ENCODE results near the gene DIPK1A.

The DIPK1A gene

DNA sequence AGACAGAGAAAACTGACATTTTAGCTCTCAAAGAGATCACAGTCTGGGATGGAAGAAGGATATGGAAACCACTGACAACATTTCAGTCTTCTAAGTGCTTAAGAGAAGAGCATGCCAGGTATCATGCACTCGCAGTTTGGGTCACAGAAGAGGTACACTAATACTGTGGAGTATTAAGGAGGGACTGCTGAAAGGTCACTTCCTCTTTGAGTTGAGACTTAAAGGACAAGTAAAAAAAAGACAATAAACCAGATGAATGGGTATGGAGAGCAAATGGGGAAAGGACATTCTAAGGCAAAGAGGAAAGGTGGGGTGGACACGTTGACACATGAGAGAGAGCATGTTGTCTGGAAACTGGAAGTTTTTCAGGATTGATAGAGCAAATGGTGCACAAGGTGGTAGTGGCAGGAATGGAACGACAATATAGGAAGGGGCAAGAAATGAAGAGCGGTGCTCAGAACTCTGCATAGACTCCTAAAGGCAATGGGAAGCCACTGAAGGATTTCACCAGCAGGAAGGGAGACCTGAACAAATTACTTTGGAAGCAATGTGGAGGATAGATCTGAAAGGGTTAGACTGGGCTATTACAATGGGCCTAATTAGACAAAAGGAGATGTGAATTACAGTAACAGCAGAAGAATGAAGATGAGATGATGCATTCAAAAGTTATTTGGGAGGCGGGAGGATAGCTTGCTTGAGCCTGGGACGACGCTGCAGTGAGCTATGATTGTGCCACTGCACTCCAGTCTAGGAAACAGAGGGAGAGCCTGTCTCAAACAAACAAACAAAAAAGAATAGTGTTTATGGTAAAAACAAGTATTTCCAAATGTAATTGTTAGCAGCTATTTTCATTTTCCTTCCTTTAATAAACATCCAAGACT is 11.1 kb downstream of the DIPK1A start:
- DNase-seq (ENCODE audit: low spot score) = no peak
- TF ChIP-seq, protein P1, sequence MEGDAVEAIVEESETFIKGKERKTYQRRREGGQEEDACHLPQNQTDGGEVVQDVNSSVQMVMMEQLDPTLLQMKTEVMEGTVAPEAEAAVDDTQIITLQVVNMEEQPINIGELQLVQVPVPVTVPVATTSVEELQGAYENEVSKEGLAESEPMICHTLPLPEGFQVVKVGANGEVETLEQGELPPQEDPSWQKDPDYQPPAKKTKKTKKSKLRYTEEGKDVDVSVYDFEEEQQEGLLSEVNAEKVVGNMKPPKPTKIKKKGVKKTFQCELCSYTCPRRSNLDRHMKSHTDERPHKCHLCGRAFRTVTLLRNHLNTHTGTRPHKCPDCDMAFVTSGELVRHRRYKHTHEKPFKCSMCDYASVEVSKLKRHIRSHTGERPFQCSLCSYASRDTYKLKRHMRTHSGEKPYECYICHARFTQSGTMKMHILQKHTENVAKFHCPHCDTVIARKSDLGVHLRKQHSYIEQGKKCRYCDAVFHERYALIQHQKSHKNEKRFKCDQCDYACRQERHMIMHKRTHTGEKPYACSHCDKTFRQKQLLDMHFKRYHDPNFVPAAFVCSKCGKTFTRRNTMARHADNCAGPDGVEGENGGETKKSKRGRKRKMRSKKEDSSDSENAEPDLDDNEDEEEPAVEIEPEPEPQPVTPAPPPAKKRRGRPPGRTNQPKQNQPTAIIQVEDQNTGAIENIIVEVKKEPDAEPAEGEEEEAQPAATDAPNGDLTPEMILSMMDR (IDR thresholded peaks at IDR 0.05; ENCODE audit: extremely low read depth, missing control alignments) = no peak

- DNase-seq (ENCODE audit: low spot score) = no peak
- TF ChIP-seq, protein P1 (IDR thresholded peaks at IDR 0.05; ENCODE audit: extremely low read depth, missing control alignments) = no peak
Measured at GRCh38 chr1:92948071-92948470, 13.2 kb downstream of the DIPK1A start.

GRCh38 chr1:92945748-92946270 is 15.5 kb downstream of the DIPK1A start:
- TF ChIP-seq, protein P1 (IDR thresholded peaks at IDR 0.05; ENCODE audit: extremely low read depth, missing control alignments) = no peak
- DNase-seq (ENCODE audit: low spot score) = no peak

DNA sequence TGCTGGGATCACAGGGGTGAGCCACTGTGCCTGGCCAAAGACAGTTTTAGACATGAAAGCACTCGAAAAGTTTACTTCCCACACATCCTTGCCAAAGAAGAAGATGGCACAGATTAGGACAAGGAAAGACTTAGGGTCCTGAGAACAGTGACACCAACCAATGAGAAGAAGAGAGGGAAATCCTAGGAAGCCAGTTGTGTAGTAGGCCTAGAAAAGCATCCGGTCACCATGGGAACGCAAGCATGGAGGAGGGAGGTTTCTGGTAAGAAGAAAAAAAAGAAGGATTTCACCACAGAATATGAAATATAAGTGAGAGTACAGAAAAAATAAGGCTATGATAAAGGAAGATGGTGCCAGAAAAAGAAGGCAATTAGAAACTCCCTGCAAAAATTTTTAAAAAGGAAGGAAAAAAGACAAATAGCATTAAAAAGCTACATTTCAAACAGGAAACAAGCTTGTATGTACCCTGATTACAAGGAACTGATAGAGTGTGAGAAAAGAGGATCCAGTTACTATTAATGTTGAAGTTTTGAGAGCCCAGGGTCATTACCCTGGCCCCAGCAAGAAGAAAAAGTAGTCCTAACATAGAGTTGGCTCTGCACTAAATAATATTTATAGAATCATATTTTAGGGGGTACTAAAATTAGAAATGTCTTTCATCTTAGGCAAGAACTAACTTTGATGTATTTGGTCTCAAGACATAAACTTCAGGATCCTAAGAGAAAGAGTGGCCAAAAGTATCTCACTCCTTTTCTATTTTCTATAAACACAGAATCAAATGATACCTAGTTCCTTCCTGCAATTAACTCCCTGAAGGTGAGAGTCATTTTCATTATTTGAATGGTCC is 16.1 kb downstream of the DIPK1A start:
- TF ChIP-seq, protein P1 (IDR thresholded peaks at IDR 0.05; ENCODE audit: extremely low read depth, missing control alignments) = no peak
- DNase-seq (ENCODE audit: low spot score) = no peak

- TF ChIP-seq, protein P1 (IDR thresholded peaks at IDR 0.05; ENCODE audit: extremely low read depth, missing control alignments) = no peak
- DNase-seq (ENCODE audit: low spot score) = no peak
Measured at GRCh38 chr1:92943502-92943847, 17.8 kb downstream of the DIPK1A start.

DNA sequence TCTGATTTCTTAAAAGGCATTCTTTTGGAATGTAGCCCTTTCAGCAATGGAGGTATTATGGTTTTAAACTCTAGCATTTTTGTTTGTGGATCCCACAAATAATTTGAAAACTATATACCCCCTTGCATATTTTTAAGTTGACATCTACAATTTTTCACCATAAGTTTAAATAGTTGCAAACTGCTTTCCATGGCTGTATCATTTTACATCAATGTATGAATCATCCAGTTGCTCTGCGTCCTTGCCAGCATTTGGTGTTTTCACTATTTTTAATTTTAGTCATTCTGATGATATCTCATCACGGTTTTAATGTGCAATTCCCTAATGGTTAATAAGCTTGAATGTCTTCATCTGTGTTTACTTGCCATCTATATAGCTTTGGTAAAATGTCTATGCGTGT is 20.7 kb downstream of the DIPK1A start:
- DNase-seq (ENCODE audit: low spot score) = no peak
- TF ChIP-seq, protein P1 (IDR thresholded peaks at IDR 0.05; ENCODE audit: extremely low read depth, missing control alignments) = no peak

DNA sequence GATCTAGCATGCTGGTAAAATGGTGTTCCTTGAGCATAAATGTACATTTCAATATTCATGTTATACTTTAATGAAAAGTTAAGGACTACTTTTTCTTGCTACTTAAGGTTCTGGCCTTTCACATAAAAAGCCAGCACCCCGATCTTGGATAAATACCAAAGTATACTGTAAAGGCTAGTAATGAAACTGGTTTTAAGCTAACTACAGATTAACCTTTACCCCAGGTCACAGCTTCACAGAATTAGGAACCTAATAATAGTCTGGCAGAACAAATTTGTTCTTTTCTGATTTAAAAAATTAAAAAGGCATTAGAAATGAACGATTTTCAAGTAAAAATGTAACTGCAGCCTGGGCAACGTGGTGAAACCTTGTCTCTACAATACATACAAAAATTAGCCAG is 23.5 kb downstream of the DIPK1A start:
- TF ChIP-seq, protein P1 (IDR thresholded peaks at IDR 0.05; ENCODE audit: extremely low read depth, missing control alignments) = no peak
- DNase-seq (ENCODE audit: low spot score) = no peak

Data from GM20000 (cell line).